HepG2 (cell line): Measurements from ENCODE around the gene VSIG10L2. TPM values are rescaled to one million over a fixed set of nuclear protein-coding genes. Genes with fewer than 3 reads are reported as not detected.

Source experiments
- ARNT2 ChIP-seq: sonication (generic); formaldehyde crosslinking; IDR thresholded peaks from 2 replicates; pipeline ENCODE4 v1.8.0; 2022; ENCODE audit warnings: mild to moderate bottlenecking, low read depth, missing genetic modification reagents, moderate library complexity
- CEBPG ChIP-seq: IDR thresholded peaks from 2 replicates; pipeline ENCODE4 v1.6.1; 2016
- CENPT ChIP-seq: sonication (generic); formaldehyde crosslinking; IDR thresholded peaks from 2 replicates; pipeline ENCODE4 v1.8.0; 2022; ENCODE audit warnings: low read depth, mild to moderate bottlenecking, moderate library complexity, missing genetic modification reagents
- FOXJ3 ChIP-seq: sonication (generic); formaldehyde crosslinking; IDR thresholded peaks from 2 replicates; pipeline ENCODE4 v1.4.0; 2020; ENCODE audit warnings: missing genetic modification reagents, mild to moderate bottlenecking, borderline replicate concordance
- ISL2 ChIP-seq: sonication (generic); formaldehyde crosslinking; IDR thresholded peaks from 2 replicates; pipeline ENCODE4 v1.5.0; 2020; ENCODE audit warnings: missing genetic modification reagents
- MIXL1 ChIP-seq: IDR thresholded peaks from 2 replicates; pipeline ENCODE4 v1.6.1; 2016
- NFIC ChIP-seq: IDR thresholded peaks from 2 replicates; pipeline ENCODE4 v1.6.1; 2012; ENCODE audit warnings: mild to moderate bottlenecking, low read length, inconsistent platforms
- NR2F6 ChIP-seq, 2 experiments: IDR thresholded peaks; 2 replicates each; pipeline ENCODE4 v1.6.1; 2016; ENCODE audit warnings: antibody characterized with exemption in 1 of 2, mild to moderate bottlenecking in 1 of 2
- POGZ ChIP-seq: sonication (generic); formaldehyde crosslinking; IDR thresholded peaks from 2 replicates; pipeline ENCODE4 v1.4.0; 2020; ENCODE audit warnings: mild to moderate bottlenecking, missing genetic modification reagents
- RCOR2 ChIP-seq: IDR thresholded peaks from 2 replicates; pipeline ENCODE4 v1.6.1; 2016; ENCODE audit warnings: missing biosample characterization, missing genetic modification reagents
- RNF2 ChIP-seq: fragments of 450-650 bp; conservative IDR thresholded peaks from 2 replicates; pipeline ENCODE4 v1.6.1; 2016; ENCODE audit warnings: low read depth
- SAP130 ChIP-seq: IDR thresholded peaks from 2 replicates; pipeline ENCODE4 v1.6.1; 2016; ENCODE audit warnings: low read depth
- SOX13 ChIP-seq, 3 experiments: fragments of 450-650 bp in 1 of 3; sonication (generic) in 1 of 3; formaldehyde crosslinking in 1 of 3; IDR thresholded peaks in 2 of 3; conservative IDR thresholded peaks in 1 of 3; 2 replicates each; pipeline versions ENCODE4 v1.5.0 to v1.6.1; 2016 to 2020; ENCODE audit warnings: antibody characterized with exemption in 1 of 3, mild to moderate bottlenecking in 1 of 3, missing compliant biosample characterization in 1 of 3, missing genetic modification reagents in 1 of 3, moderate library complexity in 1 of 3
- SYNCRIP ChIP-seq: fragments of 200-400 bp; formaldehyde crosslinking; IDR thresholded peaks from 2 replicates; pipeline ENCODE4 v1.6.1; 2018; ENCODE audit warnings: mild to moderate bottlenecking, low read depth, low read length; ENCODE audit not compliant: insufficient read depth
- TAF1 ChIP-seq: sonication (generic); formaldehyde crosslinking; IDR thresholded peaks from 2 replicates; pipeline ENCODE4 v1.4.0; 2020; ENCODE audit warnings: missing genetic modification reagents
- ZSCAN22 ChIP-seq: sonication (generic); formaldehyde crosslinking; IDR thresholded peaks from 2 replicates; pipeline ENCODE4 v1.4.0; 2020; ENCODE audit warnings: mild to moderate bottlenecking, missing genetic modification reagents
- polyA plus RNA-seq, 8 experiments: library from polyadenylated mRNA; depleted of rRNA in 3 of 8; stranded (reverse) in 7 of 8; unstranded in 1 of 8; fragments of >200 nt; fragmentation: Illumina TruSeq in 4 of 8; extraction: Trizol in 4 of 8; gene quantifications; 2 replicates each; pipeline versions ENCODE4 v1.2.1 to v1.2.3, GENCODE V29; 2011 to 2016; ENCODE audit warnings: low read depth in 4 of 8, missing spikeins in 1 of 8, mixed read lengths in 1 of 8; ENCODE audit not compliant: insufficient read depth in 1 of 8
- total RNA-seq, 5 experiments: library from RNA; depleted of rRNA; stranded (reverse); fragments of >200 nt; fragmentation: Illumina TruSeq; extraction: Trizol; gene quantifications; 2 replicates each; pipeline ENCODE4 v1.2.3, GENCODE V29; 2016; ENCODE audit warnings: low read depth in 1 of 5
- TF ChIP-seq, protein P1 (sequence below): sonication (generic); formaldehyde crosslinking; conservative IDR thresholded peaks from 2 replicates; pipeline ENCODE4 v1.4.0; 2020; ENCODE audit warnings: mild to moderate bottlenecking, missing genetic modification reagents, moderate library complexity
- TF ChIP-seq, protein P2 (sequence below): sonication (generic); formaldehyde crosslinking; IDR thresholded peaks from 2 replicates; pipeline ENCODE4 v1.5.0; 2020; ENCODE audit warnings: missing genetic modification reagents
- TF ChIP-seq, protein P3 (sequence below): sonication (generic); formaldehyde crosslinking; conservative IDR thresholded peaks from 2 replicates; pipeline ENCODE4 v1.8.0; 2022; ENCODE audit warnings: low read depth, missing genetic modification reagents
- TF ChIP-seq, protein P4 (sequence below): sonication (generic); formaldehyde crosslinking; IDR thresholded peaks from 2 replicates; pipeline ENCODE4 v1.4.0; 2020; ENCODE audit warnings: missing genetic modification reagents

The VSIG10L2 gene
- total and polyA plus RNA-seq, 2 of the 13 experiments (the other 11 are each of a cell fraction or from before 2014, with no cell fraction given), result 0.21 TPM; not detected in 1

DNA sequence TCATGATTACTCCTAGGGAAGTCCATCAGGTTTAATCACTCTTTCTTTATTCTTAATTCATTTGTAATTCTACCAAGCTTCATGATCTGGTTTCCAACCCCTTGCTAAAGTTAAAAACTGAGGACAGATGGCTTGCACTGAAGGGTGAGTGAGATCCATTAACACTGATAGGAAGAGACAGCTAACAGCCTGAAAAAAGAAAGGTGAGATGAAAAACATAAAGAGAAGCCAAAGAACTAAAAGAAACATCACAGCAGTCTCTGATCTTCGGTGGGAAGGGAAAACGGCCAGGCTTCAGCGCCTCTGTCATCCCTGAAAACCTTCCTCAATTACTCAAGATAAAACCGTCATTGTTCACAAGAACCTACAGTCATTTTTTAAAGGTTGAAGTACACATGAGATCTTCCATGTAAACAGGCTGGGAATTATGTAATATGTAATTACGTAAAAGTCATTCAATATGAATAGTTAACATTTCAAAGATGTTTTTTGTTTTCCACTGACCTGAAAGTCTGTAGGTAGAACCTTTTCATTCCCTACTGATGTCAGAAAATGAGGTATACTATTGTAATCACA lies 41.3 kb downstream of the VSIG10L2 start (continued):
- TF ChIP-seq, protein P1, sequence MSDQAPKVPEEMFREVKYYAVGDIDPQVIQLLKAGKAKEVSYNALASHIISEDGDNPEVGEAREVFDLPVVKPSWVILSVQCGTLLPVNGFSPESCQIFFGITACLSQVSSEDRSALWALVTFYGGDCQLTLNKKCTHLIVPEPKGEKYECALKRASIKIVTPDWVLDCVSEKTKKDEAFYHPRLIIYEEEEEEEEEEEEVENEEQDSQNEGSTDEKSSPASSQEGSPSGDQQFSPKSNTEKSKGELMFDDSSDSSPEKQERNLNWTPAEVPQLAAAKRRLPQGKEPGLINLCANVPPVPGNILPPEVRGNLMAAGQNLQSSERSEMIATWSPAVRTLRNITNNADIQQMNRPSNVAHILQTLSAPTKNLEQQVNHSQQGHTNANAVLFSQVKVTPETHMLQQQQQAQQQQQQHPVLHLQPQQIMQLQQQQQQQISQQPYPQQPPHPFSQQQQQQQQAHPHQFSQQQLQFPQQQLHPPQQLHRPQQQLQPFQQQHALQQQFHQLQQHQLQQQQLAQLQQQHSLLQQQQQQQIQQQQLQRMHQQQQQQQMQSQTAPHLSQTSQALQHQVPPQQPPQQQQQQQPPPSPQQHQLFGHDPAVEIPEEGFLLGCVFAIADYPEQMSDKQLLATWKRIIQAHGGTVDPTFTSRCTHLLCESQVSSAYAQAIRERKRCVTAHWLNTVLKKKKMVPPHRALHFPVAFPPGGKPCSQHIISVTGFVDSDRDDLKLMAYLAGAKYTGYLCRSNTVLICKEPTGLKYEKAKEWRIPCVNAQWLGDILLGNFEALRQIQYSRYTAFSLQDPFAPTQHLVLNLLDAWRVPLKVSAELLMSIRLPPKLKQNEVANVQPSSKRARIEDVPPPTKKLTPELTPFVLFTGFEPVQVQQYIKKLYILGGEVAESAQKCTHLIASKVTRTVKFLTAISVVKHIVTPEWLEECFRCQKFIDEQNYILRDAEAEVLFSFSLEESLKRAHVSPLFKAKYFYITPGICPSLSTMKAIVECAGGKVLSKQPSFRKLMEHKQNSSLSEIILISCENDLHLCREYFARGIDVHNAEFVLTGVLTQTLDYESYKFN (CRISPR knock-in tag), result peak; percentile 41
- TF ChIP-seq SOX13 (IDR thresholded peaks at IDR 0.05) (no peak), SOX13 (CRISPR knock-in tag; conservative IDR thresholded peaks at IDR 0.05 in 1 of 2, IDR thresholded peaks at IDR 0.05 in 1 of 2) (peak in 1 of 2 experiments; percentile 79; a peak in 2 of 4 replicates), CENPT (CRISPR knock-in tag) (no peak), TAF1 (CRISPR knock-in tag) (no peak), RCOR2 (CRISPR knock-in tag) (0 out of 2 replicates have a peak, but pooled peaks have one; percentile 21), SAP130 (peak; percentile 56), ZSCAN22 (no peak), FOXJ3 (CRISPR knock-in tag) (peak; percentile 45; the same call in 1 of the 2 replicates), POGZ (CRISPR knock-in tag) (peak; percentile 12; the same call in 1 of the 2 replicates), RNF2 (no peak), ISL2 (peak; percentile 55; the same call in 1 of the 2 replicates), SYNCRIP (no peak), ARNT2 (CRISPR knock-in tag) (no peak), NFIC (0 out of 2 replicates have a peak, but pooled peaks have one; percentile 21), NR2F6 (IDR thresholded peaks at IDR 0.05) (no peak), NR2F6 (CRISPR knock-in tag; IDR thresholded peaks at IDR 0.05) (0 out of 2 replicates have a peak, but pooled peaks have one; percentile 24), CEBPG (CRISPR knock-in tag) (peak; percentile 73), MIXL1 (0 out of 2 replicates have a peak, but pooled peaks have one; percentile 37)
- TF ChIP-seq, protein P2, sequence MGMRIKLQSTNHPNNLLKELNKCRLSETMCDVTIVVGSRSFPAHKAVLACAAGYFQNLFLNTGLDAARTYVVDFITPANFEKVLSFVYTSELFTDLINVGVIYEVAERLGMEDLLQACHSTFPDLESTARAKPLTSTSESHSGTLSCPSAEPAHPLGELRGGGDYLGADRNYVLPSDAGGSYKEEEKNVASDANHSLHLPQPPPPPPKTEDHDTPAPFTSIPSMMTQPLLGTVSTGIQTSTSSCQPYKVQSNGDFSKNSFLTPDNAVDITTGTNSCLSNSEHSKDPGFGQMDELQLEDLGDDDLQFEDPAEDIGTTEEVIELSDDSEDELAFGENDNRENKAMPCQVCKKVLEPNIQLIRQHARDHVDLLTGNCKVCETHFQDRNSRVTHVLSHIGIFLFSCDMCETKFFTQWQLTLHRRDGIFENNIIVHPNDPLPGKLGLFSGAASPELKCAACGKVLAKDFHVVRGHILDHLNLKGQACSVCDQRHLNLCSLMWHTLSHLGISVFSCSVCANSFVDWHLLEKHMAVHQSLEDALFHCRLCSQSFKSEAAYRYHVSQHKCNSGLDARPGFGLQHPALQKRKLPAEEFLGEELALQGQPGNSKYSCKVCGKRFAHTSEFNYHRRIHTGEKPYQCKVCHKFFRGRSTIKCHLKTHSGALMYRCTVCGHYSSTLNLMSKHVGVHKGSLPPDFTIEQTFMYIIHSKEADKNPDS (CRISPR knock-in tag), result no peak
- TF ChIP-seq, protein P3, sequence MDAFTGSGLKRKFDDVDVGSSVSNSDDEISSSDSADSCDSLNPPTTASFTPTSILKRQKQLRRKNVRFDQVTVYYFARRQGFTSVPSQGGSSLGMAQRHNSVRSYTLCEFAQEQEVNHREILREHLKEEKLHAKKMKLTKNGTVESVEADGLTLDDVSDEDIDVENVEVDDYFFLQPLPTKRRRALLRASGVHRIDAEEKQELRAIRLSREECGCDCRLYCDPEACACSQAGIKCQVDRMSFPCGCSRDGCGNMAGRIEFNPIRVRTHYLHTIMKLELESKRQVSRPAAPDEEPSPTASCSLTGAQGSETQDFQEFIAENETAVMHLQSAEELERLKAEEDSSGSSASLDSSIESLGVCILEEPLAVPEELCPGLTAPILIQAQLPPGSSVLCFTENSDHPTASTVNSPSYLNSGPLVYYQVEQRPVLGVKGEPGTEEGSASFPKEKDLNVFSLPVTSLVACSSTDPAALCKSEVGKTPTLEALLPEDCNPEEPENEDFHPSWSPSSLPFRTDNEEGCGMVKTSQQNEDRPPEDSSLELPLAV (CRISPR knock-in tag), result no peak
- TF ChIP-seq, protein P4, sequence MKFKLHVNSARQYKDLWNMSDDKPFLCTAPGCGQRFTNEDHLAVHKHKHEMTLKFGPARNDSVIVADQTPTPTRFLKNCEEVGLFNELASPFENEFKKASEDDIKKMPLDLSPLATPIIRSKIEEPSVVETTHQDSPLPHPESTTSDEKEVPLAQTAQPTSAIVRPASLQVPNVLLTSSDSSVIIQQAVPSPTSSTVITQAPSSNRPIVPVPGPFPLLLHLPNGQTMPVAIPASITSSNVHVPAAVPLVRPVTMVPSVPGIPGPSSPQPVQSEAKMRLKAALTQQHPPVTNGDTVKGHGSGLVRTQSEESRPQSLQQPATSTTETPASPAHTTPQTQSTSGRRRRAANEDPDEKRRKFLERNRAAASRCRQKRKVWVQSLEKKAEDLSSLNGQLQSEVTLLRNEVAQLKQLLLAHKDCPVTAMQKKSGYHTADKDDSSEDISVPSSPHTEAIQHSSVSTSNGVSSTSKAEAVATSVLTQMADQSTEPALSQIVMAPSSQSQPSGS (CRISPR knock-in tag), result 0 out of 2 replicates have a peak, but pooled peaks have one; percentile 48
